GM23338 (cell line): Measurements from ENCODE around the gene VPS8. TPM values are rescaled to one million over a fixed set of nuclear protein-coding genes. Genes with fewer than 3 reads are reported as not detected.

ENCODE experiments used
- ATAC-seq: fragments of 200-7000 bp; cut with Tn5 transposase; 3 replicates; pipeline ENCODE4 v1.9.1; 2020
- DNase-seq: peaks from one replicate; pipeline ENCODE4 v3.0.0-alpha.2; 2015; ENCODE audit warnings: low spot score
- H2AFZ ChIP-seq: fragments of 200-600 bp; sonication (generic); 2 replicates; pipeline ENCODE4 v1.8.0; 2016; ENCODE audit warnings: antibody characterized with exemption, mild to moderate bottlenecking, moderate library complexity
- H3F3A ChIP-seq: fragments of 200-600 bp; sonication (generic); replicated peaks from 2 replicates; pipeline ENCODE4 v1.8.0; 2017; ENCODE audit warnings: antibody characterized with exemption, mixed run types, low read depth
- H3K27ac ChIP-seq: fragments of 200-600 bp; sonication (generic); 2 replicates; pipeline ENCODE4 v1.6.1; 2016; ENCODE audit warnings: low read depth
- H3K27me3 ChIP-seq: fragments of 200-600 bp; sonication (generic); 2 replicates; pipeline ENCODE4 v1.8.0; 2016; ENCODE audit warnings: mild to moderate bottlenecking, mixed run types, moderate library complexity; ENCODE audit not compliant: insufficient read depth
- H3K36me3 ChIP-seq: fragments of 200-600 bp; sonication (generic); 2 replicates; pipeline ENCODE4 v1.8.0; 2016; ENCODE audit warnings: mild to moderate bottlenecking; ENCODE audit not compliant: insufficient read depth
- H3K4me1 ChIP-seq: fragments of 200-600 bp; sonication (generic); 2 replicates; pipeline ENCODE4 v1.8.0; 2016; ENCODE audit warnings: mild to moderate bottlenecking, moderate library complexity; ENCODE audit not compliant: insufficient read depth
- H3K4me2 ChIP-seq: fragments of 200-600 bp; sonication (generic); 2 replicates; pipeline ENCODE4 v1.7.1; 2017; ENCODE audit warnings: mixed run types
- H3K4me3 ChIP-seq: fragments of 200-600 bp; sonication (generic); 2 replicates; pipeline ENCODE4 v1.6.1; 2016; ENCODE audit warnings: mixed run types
- H3K79me2 ChIP-seq: fragments of 200-600 bp; sonication (generic); replicated peaks from 2 replicates; pipeline ENCODE4 v1.8.0; 2017; ENCODE audit warnings: mild to moderate bottlenecking; ENCODE audit not compliant: insufficient read depth
- H3K9me2 ChIP-seq: fragments of 200-600 bp; sonication (generic); 2 replicates; pipeline ENCODE4 v1.8.0; 2017; ENCODE audit not compliant: insufficient read depth
- H4K20me1 ChIP-seq: fragments of 200-600 bp; sonication (generic); replicated peaks from 2 replicates; pipeline ENCODE4 v1.8.0; 2017; ENCODE audit warnings: mild to moderate bottlenecking; ENCODE audit not compliant: insufficient read depth
- H3K27ac Mint-ChIP-seq: 2 replicates; pipeline ENCODE4 v1.8.0; 2020; ENCODE audit warnings: inconsistent platforms, mild to moderate bottlenecking, moderate library complexity, mixed read lengths
- H3K27me3 Mint-ChIP-seq: 3 replicates; pipeline ENCODE4 v1.8.0; 2022; ENCODE audit warnings: low read depth, mild to moderate bottlenecking, moderate library complexity, mixed read lengths, inconsistent platforms; ENCODE audit not compliant: insufficient read depth, poor library complexity
- H3K36me3 Mint-ChIP-seq: 3 replicates; pipeline ENCODE4 v1.8.0; 2021; ENCODE audit warnings: low read depth, mild to moderate bottlenecking, inconsistent platforms, moderate library complexity, mixed read lengths
- H3K4me1 Mint-ChIP-seq: 3 replicates; pipeline ENCODE4 v1.8.0; 2020; ENCODE audit warnings: mild to moderate bottlenecking, inconsistent platforms, mixed read lengths
- H3K4me3 Mint-ChIP-seq: 3 replicates; pipeline ENCODE4 v1.8.0; 2021; ENCODE audit warnings: moderate library complexity, mild to moderate bottlenecking, inconsistent platforms, mixed read lengths
- H3K9me3 Mint-ChIP-seq: 3 replicates; pipeline ENCODE4 v1.8.0; 2020; ENCODE audit warnings: moderate library complexity, mild to moderate bottlenecking, inconsistent platforms, mixed read lengths
- CREB1 ChIP-seq: fragments of 250-450 bp; sonication (Bioruptor Pico); IDR thresholded peaks from 2 replicates; pipeline ENCODE4 v1.5.0; 2020; ENCODE audit warnings: low read depth, mild to moderate bottlenecking, moderate library complexity
- CTCF ChIP-seq, 2 experiments: fragments of 200-600 bp in 1 of 2; sonication (generic) in 1 of 2; conservative IDR thresholded peaks; 2 replicates each; pipeline versions ENCODE4 v1.5.1 to v1.6.1; 2016 to 2017; ENCODE audit warnings: antibody characterized with exemption in 2 of 2, low read depth in 2 of 2, mild to moderate bottlenecking in 2 of 2, moderate library complexity in 1 of 2
- ETS1 ChIP-seq: IDR thresholded peaks from 2 replicates; pipeline ENCODE4 v1.6.1; 2016; ENCODE audit warnings: antibody characterized with exemption
- EZH2phosphoT487 ChIP-seq: fragments of 200-600 bp; sonication (generic); IDR thresholded peaks from one replicate; pipeline ENCODE4 v1.8.1; 2018; ENCODE audit warnings: antibody characterized with exemption; ENCODE audit not compliant: unreplicated experiment
- NANOG ChIP-seq: IDR thresholded peaks from 2 replicates; pipeline ENCODE4 v1.6.1; 2016; ENCODE audit warnings: antibody characterized with exemption, borderline replicate concordance
- POLR2AphosphoS5 ChIP-seq: IDR thresholded peaks from 2 replicates; pipeline ENCODE4 v1.6.1; 2016; ENCODE audit warnings: antibody characterized with exemption, low read depth
- REST ChIP-seq: IDR thresholded peaks from one replicate; pipeline ENCODE4 v1.6.1; 2018; ENCODE audit warnings: antibody characterized with exemption; ENCODE audit not compliant: unreplicated experiment
- STAT1 ChIP-seq: IDR thresholded peaks from one replicate; pipeline ENCODE4 v1.6.1; 2016; ENCODE audit warnings: antibody characterized with exemption; ENCODE audit not compliant: unreplicated experiment
- ZNF331 ChIP-seq: fragments of 250-450 bp; sonication (Bioruptor Pico); IDR thresholded peaks from 2 replicates; pipeline ENCODE4 v1.5.0; 2020; ENCODE audit warnings: low read depth, mild to moderate bottlenecking, moderate library complexity
- ZNF462 ChIP-seq: fragments of 250-450 bp; sonication (Bioruptor Pico); IDR thresholded peaks from 2 replicates; pipeline ENCODE4 v1.5.0; 2020; ENCODE audit warnings: mild to moderate bottlenecking, moderate library complexity
- polyA plus RNA-seq: library from polyadenylated mRNA; unstranded; fragments of >200 nt; fragmentation: Nextera tagmentation; extraction: Ambion mirVana; gene quantifications from 2 replicates; pipeline ENCODE4 v1.2.1, GENCODE V29; 2016
- total RNA-seq: library from RNA; depleted of rRNA; stranded (reverse); fragments of >200 nt; shearing (Covaris generic); gene quantifications from 2 replicates; pipeline ENCODE4 v1.2.3, GENCODE V29; 2014

Gene VPS8
- total and polyA plus RNA-seq, 2 experiments from 2014 or later: 17.3 to 45.5 TPM

- ATAC-seq (no peak), DNase-seq (no peak)
- no peak overlapping the region for H3K27ac Mint-ChIP-seq
- H3K36me3 Mint-ChIP-seq: peaks cover 37% of the 10 kb centered on the region
- peaks cover 7% of the 10 kb centered on the region; the same call in 2 of the 3 replicates for H3K4me1 Mint-ChIP-seq
- H3K4me3 Mint-ChIP-seq: no peak overlapping the region
- Histone ChIP-seq H3K27me3 (no peaks in the 10 kb centered on the region), H3K27ac (no peak overlapping the region), H3K4me1 (no peaks in the 10 kb centered on the region), H3K79me2 (no peaks in the 10 kb centered on the region), H4K20me1 (no peaks in the 10 kb centered on the region), H3K4me2 (no peak overlapping the region), H3K4me3 (no peak overlapping the region), H2AFZ (no peak overlapping the region), H3K9me2 (no peaks in the 10 kb centered on the region), H3K36me3 (peaks cover 2% of the 10 kb centered on the region), H3F3A (no peaks in the 10 kb centered on the region)
- peaks cover 2% of the 10 kb centered on the region for H3K27me3 Mint-ChIP-seq
- H3K9me3 Mint-ChIP-seq: peaks cover 28% of the 10 kb centered on the region
- TF ChIP-seq ZNF331 (CRISPR knock-in tag) (no peak), STAT1 (no peak), ZNF462 (CRISPR knock-in tag) (no peak), NANOG (no peak), POLR2AphosphoS5 (no peak)
Observed at GRCh38 chr3:185021256-185021655, 209.3 kb downstream of the VPS8 start.

- Mint-ChIP-seq H3K27me3 (no peaks in the 10 kb centered on the region), H3K4me1 (no peaks in the 10 kb centered on the region), H3K9me3 (peaks cover 13% of the 10 kb centered on the region), H3K36me3 (peaks cover 20% of the 10 kb centered on the region), H3K27ac (no peak overlapping the region), H3K4me3 (no peak overlapping the region)
- Histone ChIP-seq H3K27me3 (no peaks in the 10 kb centered on the region), H3K9me2 (no peaks in the 10 kb centered on the region), H3K4me3 (no peak overlapping the region), H2AFZ (no peak overlapping the region), H3K4me2 (no peak overlapping the region), H3K79me2 (no peaks in the 10 kb centered on the region), H3F3A (no peaks in the 10 kb centered on the region), H3K4me1 (no peaks in the 10 kb centered on the region), H3K27ac (no peak overlapping the region), H3K36me3 (peaks cover 2% of the 10 kb centered on the region), H4K20me1 (no peaks in the 10 kb centered on the region)
- DNase-seq (no peak), ATAC-seq (no peak)
- TF ChIP-seq ETS1: no peak
- TF ChIP-seq CREB1: no peak
- TF ChIP-seq REST: no peak
- TF ChIP-seq POLR2AphosphoS5: no peak
- no peak for TF ChIP-seq CTCF (conservative IDR thresholded peaks at IDR 0.05; ENCODE audit: low read depth in 2 of 2)
- TF ChIP-seq EZH2phosphoT487: no peak
Observed at GRCh38 chr3:185024406-185024805, 212.4 kb downstream of the VPS8 start.
